NCI-H2171 (cell line): ENCODE measurements around the gene OSER1.
"Not testable (repeated sequence)": the region's sequence is repeated elsewhere in the genome, so short reads cannot be mapped to it uniquely, and the experiment has no call there.

Source experiments
- DNase-seq: peaks from one replicate; lab custom pipeline; 2025; lab: John Stamatoyannopoulos, UW

Gene OSER1

DNA sequence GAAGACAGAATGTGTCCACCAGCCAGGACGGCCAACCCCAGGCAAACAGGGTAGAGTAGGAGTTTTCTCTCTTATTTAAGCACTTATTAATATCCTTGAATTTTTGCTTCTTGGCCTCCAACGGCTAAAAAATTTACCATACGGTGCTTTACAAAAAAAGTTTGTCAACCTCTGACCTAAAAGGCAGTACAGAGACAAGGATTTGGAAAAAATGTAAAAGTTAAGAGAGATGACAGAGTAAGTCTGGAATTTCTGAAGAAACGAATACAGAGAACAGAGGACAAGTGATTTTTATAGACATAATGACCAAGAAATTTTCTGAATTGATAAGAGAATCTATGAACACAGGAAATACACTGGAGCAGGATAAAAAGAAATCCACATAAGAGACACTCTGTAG lies 10.2 kb downstream of the OSER1 start:
- no peak for DNase-seq

GRCh38 chr20:44199877-44200276 lies 10.7 kb downstream of the OSER1 start:
- no peak for DNase-seq

GRCh38 chr20:44198872-44199271 lies 11.7 kb downstream of the OSER1 start:
- no peak for DNase-seq

DNA sequence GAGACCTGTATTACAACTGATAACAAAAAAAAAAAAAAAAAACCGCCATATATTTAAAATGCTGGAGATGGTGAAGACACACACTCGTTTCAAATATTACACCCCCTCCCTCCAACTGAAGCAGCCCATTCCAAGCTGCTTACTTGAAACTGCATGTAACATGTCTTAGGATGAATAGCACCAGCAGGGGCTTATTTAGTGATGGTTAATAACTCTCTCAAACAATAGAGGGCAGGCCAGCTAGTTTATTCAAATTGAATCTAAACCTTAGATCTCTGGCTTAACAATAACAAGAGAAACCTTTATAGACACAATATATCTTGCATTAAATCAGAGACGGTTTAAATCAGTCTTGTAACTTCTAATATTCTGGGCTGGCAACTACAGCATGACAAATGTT lies 14.3 kb downstream of the OSER1 start:
- DNase-seq: no peak

DNA sequence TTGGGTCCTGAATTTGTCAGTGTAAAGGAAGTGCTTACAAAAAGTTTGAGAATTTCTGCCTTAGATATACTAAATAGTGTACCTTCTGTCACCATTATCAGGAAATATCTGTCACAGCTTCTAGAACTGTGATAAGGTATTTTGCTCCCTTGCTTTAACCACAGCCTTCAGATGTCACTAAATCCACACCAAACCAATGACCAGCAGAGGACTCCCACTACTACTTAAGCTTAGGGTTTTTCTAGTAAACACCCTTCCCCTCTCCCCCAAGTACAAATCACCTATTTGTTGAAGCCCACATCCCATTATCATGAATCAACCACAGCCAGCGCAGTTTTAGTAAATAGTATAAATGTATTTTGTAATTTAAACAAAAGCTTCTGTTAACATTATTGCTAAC lies 15.0 kb downstream of the OSER1 start:
- DNase-seq: no peak

DNA sequence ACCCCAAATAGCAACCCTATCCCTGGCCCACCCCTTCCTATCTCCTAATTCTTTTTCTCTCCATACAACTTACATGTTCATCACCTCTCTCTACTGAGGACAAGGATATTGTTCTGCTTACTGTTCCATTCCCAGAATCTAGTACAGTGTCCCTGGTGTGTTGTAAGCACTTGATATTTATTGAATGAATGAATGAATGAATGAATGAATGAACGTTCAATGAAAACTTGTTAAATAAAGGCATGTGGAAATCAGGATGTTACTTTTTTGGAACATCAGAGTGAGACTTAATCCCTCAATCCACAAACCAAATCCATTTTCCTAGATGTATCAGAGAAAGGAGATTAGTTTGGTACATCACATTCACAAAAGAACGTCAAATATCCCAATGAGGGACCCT lies 16.8 kb downstream of the OSER1 start:
- DNase-seq: no peak

- not testable (repeated sequence) for DNase-seq
These were observed 18.9 kb downstream of the OSER1 start for GRCh38 chr20:44191640-44192039.

DNA sequence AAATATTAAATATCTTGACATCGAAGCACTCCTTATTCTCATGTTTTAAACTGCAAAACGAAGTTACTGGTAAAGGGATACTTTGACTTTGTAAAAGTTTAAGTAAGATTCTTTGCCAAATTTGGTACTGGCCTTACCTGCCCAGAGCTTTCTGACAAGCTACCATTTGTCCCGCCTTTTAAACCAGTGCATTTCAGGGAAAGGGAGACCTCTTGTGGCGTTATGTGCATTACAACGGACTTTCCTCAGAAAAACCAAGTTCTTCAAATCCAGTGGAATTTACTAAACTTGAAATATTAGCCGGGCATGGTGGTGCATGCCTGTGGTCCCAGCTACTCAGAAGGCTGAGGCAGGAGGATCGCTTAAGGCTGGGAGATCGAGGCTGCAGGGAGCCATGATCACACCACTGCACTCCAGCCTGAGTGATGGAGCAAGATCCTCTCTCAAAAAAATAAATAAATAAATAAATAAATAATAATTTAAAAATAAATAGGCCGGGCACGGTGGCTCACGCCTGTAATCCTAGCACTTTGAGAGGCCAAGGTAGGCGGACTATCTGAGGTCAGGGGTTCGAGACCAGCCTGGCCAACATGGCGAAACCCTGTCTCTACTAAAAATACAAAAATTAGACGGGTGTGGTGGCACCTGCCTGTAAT lies 20.2 kb downstream of the OSER1 start:
- peak; percentile 48 for DNase-seq

- no peak for DNase-seq
These were observed 21.8 kb downstream of the OSER1 start for GRCh38 chr20:44188752-44189151.

GRCh38 chr20:44187772-44188709 lies 22.5 kb downstream of the OSER1 start:
- DNase-seq: no peak

DNA sequence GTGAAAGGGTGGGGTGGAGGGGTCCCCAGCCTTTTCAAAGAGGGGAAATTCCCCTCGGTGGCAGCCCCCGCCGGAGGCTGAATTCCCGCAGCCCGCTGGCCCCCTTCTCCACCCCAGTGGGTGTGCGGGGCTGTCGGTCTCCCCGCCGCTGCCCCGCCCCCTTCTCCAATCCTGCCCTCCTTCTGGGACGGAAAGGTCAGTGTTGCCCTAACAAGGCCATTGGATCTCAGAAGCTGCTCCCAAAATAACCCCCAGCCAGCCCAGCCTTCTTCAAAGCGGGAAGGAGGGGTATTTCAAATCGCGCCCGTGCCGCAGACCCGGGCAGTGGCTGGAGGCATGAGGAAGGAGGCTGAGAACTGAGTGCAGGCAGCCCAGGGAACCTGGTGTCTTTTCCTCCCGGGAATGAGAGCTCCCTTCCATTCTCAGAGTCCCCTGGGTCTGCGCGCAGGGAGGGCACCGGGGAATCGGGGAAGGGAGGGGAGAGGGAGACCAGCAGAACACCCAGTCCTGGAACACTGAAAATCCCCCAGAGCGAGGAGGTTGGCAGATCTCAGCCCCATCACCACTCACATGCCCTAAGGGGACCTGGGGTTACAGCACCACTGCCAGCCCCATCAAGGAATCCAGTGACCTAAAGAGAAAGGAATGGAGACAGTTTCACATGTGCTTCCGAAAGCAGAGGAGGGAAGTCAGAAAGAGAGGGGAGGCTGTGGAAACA lies 23.4 kb downstream of the OSER1 start, which contains the start of gene JPH2:
TSS of gene JPH2 (minus strand) at position 135 of the 718 bp plus-strand sequence. CDS start 483 bp downstream, outside the sequence.
- no peak for DNase-seq

- DNase-seq: no peak
These were observed 23.9 kb downstream of the OSER1 start for GRCh38 chr20:44186674-44187053.

GRCh38 chr20:44186201-44186600 lies 24.4 kb downstream of the OSER1 start:
- no peak for DNase-seq

DNA sequence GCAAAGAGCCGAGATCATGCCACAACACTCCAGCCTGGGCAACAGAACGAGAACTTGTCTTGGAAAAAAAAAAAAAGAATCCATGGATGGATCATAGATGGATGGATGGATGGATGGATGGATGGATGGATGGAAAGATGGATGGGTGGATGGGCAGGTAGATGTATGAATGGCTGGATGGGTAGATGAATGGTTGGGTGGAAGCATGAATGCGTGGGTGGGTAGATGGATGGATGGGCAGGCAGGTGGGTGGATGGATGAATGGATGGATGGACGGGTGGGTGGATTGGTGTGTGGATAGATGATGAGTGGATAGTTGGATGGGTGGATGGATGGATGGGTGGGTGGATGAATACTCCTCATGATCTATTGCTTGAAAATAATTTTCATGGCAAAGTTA lies 25.0 kb downstream of the OSER1 start:
- DNase-seq: no peak

- no peak for DNase-seq
These were observed 27.3 kb downstream of the OSER1 start for GRCh38 chr20:44183282-44183681.

DNA sequence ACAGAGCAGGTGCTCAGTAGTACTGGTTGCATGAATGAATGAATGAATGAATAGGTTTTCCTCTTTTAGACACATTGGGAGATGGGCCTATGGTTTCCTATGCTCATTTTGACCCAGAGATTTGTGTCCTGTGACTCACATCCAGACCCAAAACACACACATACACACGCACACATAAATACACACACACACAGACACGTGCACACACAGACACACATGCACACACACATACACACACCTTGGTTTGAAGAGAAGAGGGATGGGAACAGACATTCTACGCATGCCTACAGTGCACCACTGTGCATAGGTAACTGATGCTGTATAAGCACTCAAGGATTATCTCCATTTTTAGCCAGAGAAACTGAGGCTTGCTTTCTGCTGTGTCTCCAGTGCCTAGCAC lies 27.7 kb downstream of the OSER1 start:
- no peak for DNase-seq

DNA sequence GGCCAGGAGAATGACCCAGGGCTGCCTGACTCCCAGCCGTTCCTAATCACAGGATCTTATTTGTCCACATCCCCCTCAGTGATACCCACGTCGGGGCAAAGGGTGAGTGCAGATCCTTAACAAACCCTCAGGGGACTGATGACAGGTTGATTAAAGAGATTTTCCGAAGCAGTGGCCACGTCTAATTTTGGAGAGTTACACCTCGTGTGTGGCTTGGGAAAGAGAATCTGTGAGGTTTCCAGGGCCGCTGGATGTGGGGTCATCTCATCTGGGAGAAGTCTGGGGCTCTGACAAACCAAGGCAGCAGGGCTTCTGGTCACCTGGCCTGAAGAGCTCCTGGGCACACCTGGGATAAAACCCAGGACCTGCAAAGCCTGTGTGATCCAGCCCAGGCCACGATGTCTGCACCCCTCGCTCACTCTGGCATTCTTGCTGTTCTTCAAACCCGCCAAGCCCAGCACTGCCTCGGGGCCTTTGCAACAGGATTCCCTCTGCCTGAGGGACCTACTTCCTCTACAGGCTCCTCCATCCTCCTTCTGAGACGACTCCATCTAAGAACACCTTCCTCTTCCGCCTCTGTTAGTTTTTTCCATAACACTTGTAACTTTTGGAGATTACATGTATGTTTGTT lies 28.3 kb downstream of the OSER1 start:
- DNase-seq: no peak

DNA sequence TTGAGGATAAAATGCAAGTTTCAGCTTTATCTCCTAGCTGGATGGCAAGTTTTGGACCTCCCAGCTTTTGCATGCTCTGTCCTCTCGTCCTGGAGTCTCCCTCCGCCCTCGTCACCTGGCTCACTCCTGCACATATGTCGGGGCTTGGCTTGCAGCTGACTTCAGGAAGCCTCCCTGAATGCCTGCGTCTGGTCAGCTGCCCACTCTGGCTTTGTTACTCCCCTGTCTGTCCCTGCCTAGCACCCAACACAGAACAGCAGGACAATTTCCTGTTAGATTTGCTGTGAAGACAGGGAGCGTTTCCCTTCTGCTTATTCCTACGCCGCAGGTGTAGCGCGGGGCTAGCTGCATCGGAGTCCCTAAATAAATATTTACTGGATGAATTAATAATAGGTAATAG lies 29.0 kb downstream of the OSER1 start:
- DNase-seq: no peak

GRCh38 chr20:44180814-44181213 lies 29.8 kb downstream of the OSER1 start:
- DNase-seq: no peak

- DNase-seq: no peak
These were observed 33.6 kb downstream of the OSER1 start for GRCh38 chr20:44176833-44177534.

- DNase-seq: no peak
These were observed 35.4 kb downstream of the OSER1 start for GRCh38 chr20:44174996-44175765.
